Endothelial cell of umbilical vein (primary cell): ENCODE results near the gene DAB1. TPM values are rescaled to one million over a fixed set of nuclear protein-coding genes. Genes with fewer than 3 reads are reported as not detected.

Experiments
- BruUV-seq: library from RNA; stranded (reverse); fragments of 400-500 nt; replicated peaks from 2 replicates; lab custom pipeline; 2021; lab: Mats Ljungman, UMichigan
- CTCF ChIA-PET: fragments of 300-600, 350-600 bp; sonication (Branson Sonifier 250); formaldehyde crosslinking; loops from one replicate; lab custom pipeline; 2021; ENCODE audit warnings: antibody characterized with exemption, inconsistent platforms; lab: Charles Lee
- POLR2A ChIA-PET: fragments of 300-600, 350-600 bp; sonication (Branson Sonifier 250); formaldehyde crosslinking; loops from one replicate; lab custom pipeline; 2021; ENCODE audit warnings: antibody characterized with exemption, inconsistent platforms; lab: Charles Lee
- DNase-seq: peaks from one replicate; pipeline ENCODE4 v3.0.0-alpha.2; 2011; ENCODE audit warnings: low read depth, low spot score
- FAIRE-seq: peaks from 2 replicates; lab custom pipeline; 2011; peaks lifted over from hg19 to GRCh38; lab: Jason Lieb, UNC
- H2AFZ ChIP-seq: 2 replicates; pipeline ENCODE4 v1.6.0; 2012; ENCODE audit warnings: low read depth, low read length, control low read depth, inconsistent platforms
- H3K27ac ChIP-seq: 2 replicates; pipeline ENCODE4 v1.5.1; 2011; ENCODE audit warnings: low read depth, mild to moderate bottlenecking, control low read depth, low read length, moderate library complexity; ENCODE audit not compliant: insufficient read depth
- H3K27me3 ChIP-seq, 2 experiments: 2 replicates each; pipeline versions ENCODE4 v1.6.0 to v1.6.1; 2011; ENCODE audit warnings: low read length in 2 of 2, mixed read lengths in 1 of 2; ENCODE audit not compliant: control insufficient read depth in 2 of 2, insufficient read depth in 2 of 2
- H3K36me3 ChIP-seq, 2 experiments: 2 replicates in 1 of 2; 3 replicates in 1 of 2; pipeline ENCODE4 v1.5.1; 2011; ENCODE audit warnings: low read length in 2 of 2, mild to moderate bottlenecking in 1 of 2, moderate library complexity in 1 of 2; ENCODE audit not compliant: control insufficient read depth in 2 of 2, insufficient read depth in 2 of 2; ENCODE audit errors: extremely low read depth in 1 of 2
- H3K4me1 ChIP-seq: 3 replicates; pipeline ENCODE4 v1.5.1; 2011; ENCODE audit warnings: mild to moderate bottlenecking, low read length; ENCODE audit not compliant: control insufficient read depth, insufficient read depth; ENCODE audit errors: extremely low read depth
- H3K4me2 ChIP-seq: 2 replicates; pipeline ENCODE4 v1.6.1; 2011; ENCODE audit warnings: low read length, control low read depth, mixed read lengths; ENCODE audit not compliant: insufficient read depth
- H3K4me3 ChIP-seq, 3 experiments: fragments of 200-600 bp in 1 of 3; sonication (generic), shearing (Covaris generic) in 1 of 3; replicated peaks in 1 of 3; 2 replicates each; pipeline ENCODE4 v1.5.1; 2011 to 2016; ENCODE audit warnings: control low read depth in 3 of 3, low read length in 3 of 3, mild to moderate bottlenecking in 2 of 3, inconsistent platforms in 1 of 3, low read depth in 1 of 3, moderate library complexity in 1 of 3; ENCODE audit not compliant: insufficient read depth in 1 of 3
- H3K79me2 ChIP-seq: 2 replicates; pipeline ENCODE4 v1.6.0; 2012; ENCODE audit warnings: low read length, inconsistent platforms; ENCODE audit not compliant: control insufficient read depth, insufficient read depth
- H3K9ac ChIP-seq: replicated peaks from 2 replicates; pipeline ENCODE3; 2011; ENCODE audit warnings: low read length, control low read depth; ENCODE audit not compliant: insufficient read depth; ENCODE audit errors: extremely low read depth
- H3K9me1 ChIP-seq: replicated peaks from 3 replicates; pipeline ENCODE4 v1.6.0; 2011; ENCODE audit warnings: mild to moderate bottlenecking, low read length; ENCODE audit not compliant: control insufficient read depth, insufficient read depth; ENCODE audit errors: extremely low read depth
- H3K9me3 ChIP-seq: replicated peaks from 2 replicates; pipeline ENCODE4 v1.5.1; 2012; ENCODE audit warnings: low read length, inconsistent platforms; ENCODE audit not compliant: control insufficient read depth, insufficient read depth
- H4K20me1 ChIP-seq: replicated peaks from 2 replicates; pipeline ENCODE3; 2011; ENCODE audit warnings: mild to moderate bottlenecking, low read length; ENCODE audit not compliant: control insufficient read depth, insufficient read depth; ENCODE audit errors: extremely low read depth
- CTCF ChIP-seq, 2 donors: IDR thresholded peaks; 1 replicate in 1 of 2; 2 replicates in 1 of 2; pipeline ENCODE4 v1.5.1; 2011; ENCODE audit warnings: low read length in 2 of 2, mild to moderate bottlenecking in 2 of 2, moderate library complexity in 2 of 2, control low read depth in 1 of 2, inconsistent platforms in 1 of 2, low read depth in 1 of 2; ENCODE audit not compliant: insufficient read depth in 1 of 2; ENCODE audit errors: extremely low read depth in 1 of 2
- EZH2 ChIP-seq: IDR thresholded peaks from 2 replicates; pipeline ENCODE4 v1.6.1; 2012; ENCODE audit warnings: borderline replicate concordance, low read depth, mild to moderate bottlenecking, moderate library complexity, low read length, inconsistent platforms; ENCODE audit not compliant: severe bottlenecking
- FOS ChIP-seq: IDR thresholded peaks from 2 replicates; pipeline ENCODE4 v1.6.1; 2011; ENCODE audit warnings: mild to moderate bottlenecking, low read length, moderate library complexity, borderline replicate concordance; ENCODE audit not compliant: insufficient read depth
- GATA2 ChIP-seq: IDR thresholded peaks from 2 replicates; pipeline ENCODE4 v1.7.0; 2011; ENCODE audit warnings: low read depth, mild to moderate bottlenecking, moderate library complexity, mixed read lengths, low read length; ENCODE audit not compliant: insufficient read length, insufficient read depth
- JUN ChIP-seq: IDR thresholded peaks from 2 replicates; pipeline ENCODE4 v1.6.1; 2011; ENCODE audit warnings: borderline replicate concordance, low read depth; ENCODE audit not compliant: insufficient read length, insufficient read depth
- MAX ChIP-seq: IDR thresholded peaks from 2 replicates; pipeline ENCODE4 v1.6.1; 2011; ENCODE audit not compliant: insufficient read depth, insufficient read length
- MYC ChIP-seq: IDR thresholded peaks from one replicate; pipeline ENCODE4 v1.6.1; 2011; ENCODE audit warnings: mild to moderate bottlenecking, low read depth, low read length
- POLR2A ChIP-seq: IDR thresholded peaks from 2 replicates; pipeline ENCODE4 v1.6.1; 2012; ENCODE audit warnings: low read depth, mild to moderate bottlenecking, control low read depth, low read length
- POLR2AphosphoS5 ChIP-seq: IDR thresholded peaks from 2 replicates; pipeline ENCODE4 v1.6.1; 2012; ENCODE audit warnings: low read depth, mild to moderate bottlenecking, control low read depth, low read length, moderate library complexity; ENCODE audit not compliant: insufficient read depth
- dilution Hi-C: fragments of 300-500 bp; cut with MboI; formaldehyde crosslinking; loops from one replicate; pipeline ENCODE4 v1.15.0; 2019; ENCODE audit warnings: low sequenced_read_pairs; ENCODE audit not compliant: extremely low pct_ligation_motif_present
- intact Hi-C: fragments of 100-400 bp; cut with micrococcal nuclease; formaldehyde crosslinking; loops from one replicate; pipeline ENCODE4 v1.10.0; 2022
- polyA plus RNA-seq, 4 experiments: library from polyadenylated mRNA; depleted of rRNA in 3 of 4; stranded (reverse) in 3 of 4; unstranded in 1 of 4; fragments of >200 nt; gene quantifications; 2 replicates each; pipeline versions ENCODE4 v1.2.1 to v1.2.3, GENCODE V29; 2011 to 2012; ENCODE audit warnings: missing spikeins in 1 of 4
- total RNA-seq: library from RNA; stranded (reverse); gene quantifications from 2 replicates; pipeline ENCODE4 v1.2.3, GENCODE V29; 2021

Gene DAB1
- total and polyA plus RNA-seq, 2 donors (not counting 3 experiments of a cell fraction or from before 2014, with no cell fraction given), result not detected

- H4K20me1 ChIP-seq, result no peaks in the 10 kb centered on the region
- TF ChIP-seq MAX (no peak), POLR2A (no peak), POLR2AphosphoS5 (no peak), JUN (no peak), CTCF (IDR thresholded peaks at IDR 0.05; ENCODE audit: extremely low read depth in 1 of 2, insufficient read depth in 1 of 2, low read depth in 1 of 2, low read length in 2 of 2) (no peak), MYC (no peak), GATA2 (no peak), FOS (no peak), EZH2 (no peak)
- FAIRE-seq (no peak), DNase-seq (no peak)
- no peak overlapping the region for H3K9ac ChIP-seq
- no TSS peak for BruUV-seq
- intact Hi-C loops, result no loop called here
- no peaks in the 10 kb centered on the region for H3K9me1 ChIP-seq
- dilution Hi-C loops, result no loop called here
- H3K36me3 ChIP-seq, result no peaks in the 10 kb centered on the region
- no peaks in the 10 kb centered on the region for H3K79me2 ChIP-seq
- no peak overlapping the region for H3K4me3 ChIP-seq
- ChIA-PET CTCF (no interaction called here), POLR2A (no interaction called here)
- no peak overlapping the region for H3K4me2 ChIP-seq
- H3K27ac ChIP-seq, result no peak overlapping the region
- no peaks in the 10 kb centered on the region for H3K27me3 ChIP-seq
- H3K9me3 ChIP-seq, result no peaks in the 10 kb centered on the region
- no peak overlapping the region for H2AFZ ChIP-seq
- H3K4me1 ChIP-seq, result no peaks in the 10 kb centered on the region
These were observed 128.5 kb downstream of the DAB1 start for GRCh38 chr1:57295326-57295725.
